Sciatic nerve (tissue), 2 donors: ENCODE results near the gene PTDSS2. TPM values are rescaled to one million over a fixed set of nuclear protein-coding genes. Genes with fewer than 3 reads are reported as not detected.

Source experiments
- ATAC-seq: fragments of 200-7000 bp; cut with Tn5 transposase; one replicate; pipeline ENCODE4 v1.9.1; 2020; ENCODE audit warnings: mild to moderate bottlenecking, moderate library complexity
- DNase-seq: peaks from one replicate; pipeline ENCODE4 v3.0.0-alpha.2; 2020; ENCODE audit warnings: low spot score
- intact Hi-C: fragments of 100-400 bp; cut with DNase I; formaldehyde crosslinking; loops from one replicate; pipeline ENCODE4 v1.14.2; 2022
- total RNA-seq: library from RNA; stranded (reverse); fragmentation: NEBNext Ultra II Directional; extraction: Animal tissue kit (Norgen Biotek cat#: 25700); gene quantifications from one replicate; pipeline ENCODE4 v1.2.1, GENCODE V29; 2021
- donor health status: DM: no; HTN: no; CAD: no.
- donor health status: DM: no; HTN: no; CAD: no.

Gene PTDSS2
- total RNA-seq, 1 donor from 2014 or later: 33.1 TPM

GRCh38 chr11:533586-534395, 83.7 kb downstream of the PTDSS2 start:
- ATAC-seq (no peak), DNase-seq (peak; percentile 56)
- intact Hi-C loops: no loop called here

GRCh38 chr11:534396-535209, 84.5 kb downstream of the PTDSS2 start:
- ATAC-seq (no peak), DNase-seq (peak; percentile 63)
- intact Hi-C loops: no loop called here

GRCh38 chr11:535210-535518, 85.1 kb downstream of the PTDSS2 start:
- no peak for ATAC-seq
- DNase-seq: no peak
- intact Hi-C loops: no loop called here

- ATAC-seq (peak; percentile 94), DNase-seq (peak; percentile 97)
- intact Hi-C loops: no loop called here
Measured at GRCh38 chr11:535519-536454, 85.7 kb downstream of the PTDSS2 start, which contains the start of gene HRAS. TSS of gene HRAS (minus strand) at chr11:535576.

GRCh38 chr11:536841-537621, 87.0 kb downstream of the PTDSS2 start, which contains the start of gene LRRC56:
TSS of gene LRRC56 (plus strand) at chr11:537527. CDS start at chr11:540685, 3,158 bp downstream.
- intact Hi-C loops: no loop called here
- peak; percentile 37 for ATAC-seq
- DNase-seq: peak; percentile 84

- no peak for ATAC-seq
- intact Hi-C loops: no loop called here
- peak; percentile 54 for DNase-seq
Measured at GRCh38 chr11:537622-538430, 87.7 kb downstream of the PTDSS2 start.

GRCh38 chr11:538431-539051, 88.5 kb downstream of the PTDSS2 start:
- no peak for ATAC-seq
- intact Hi-C loops: no loop called here
- no peak for DNase-seq

GRCh38 chr11:539971-540481, 89.9 kb downstream of the PTDSS2 start:
- ATAC-seq (no peak), DNase-seq (no peak)
- intact Hi-C loops: no loop called here

Other genes starting within 250 kb of the PTDSS2 start
- 48.1 TPM for gene BET1L, start 242.9 kb upstream of the PTDSS2 start, total RNA-seq
- gene RIC8A, start 242.6 kb upstream of the PTDSS2 start, total RNA-seq: 74.7 TPM
- gene SIRT3, start 213.9 kb upstream of the PTDSS2 start, total RNA-seq: 21.7 TPM
- 79.4 TPM for gene PSMD13, start 213.3 kb upstream of the PTDSS2 start, total RNA-seq
- 0.36 TPM for gene NLRP6, start 171.9 kb upstream of the PTDSS2 start, total RNA-seq
- gene PGGHG, start 161.2 kb upstream of the PTDSS2 start, total RNA-seq: 60.3 TPM
- not detected for gene IFITM5, start 150.8 kb upstream of the PTDSS2 start, total RNA-seq
- 853 TPM for gene IFITM2, start 142.5 kb upstream of the PTDSS2 start, total RNA-seq
- 344 TPM for gene IFITM1, start 136.2 kb upstream of the PTDSS2 start, total RNA-seq
- gene IFITM3, start 129.4 kb upstream of the PTDSS2 start, total RNA-seq: 1,044 TPM
- gene B4GALNT4, start 80.8 kb upstream of the PTDSS2 start, total RNA-seq: 32.2 TPM
- 0.49 TPM for gene PKP3, start 56.1 kb upstream of the PTDSS2 start, total RNA-seq
- 51.6 TPM for gene SIGIRR, start 35.3 kb upstream of the PTDSS2 start, total RNA-seq
- gene ANO9, start 8.3 kb upstream of the PTDSS2 start, total RNA-seq: 0.98 TPM
- 134 TPM for gene RNH1, start 57.0 kb downstream of the PTDSS2 start, total RNA-seq
- 45.2 TPM for gene HRAS, start 85.3 kb downstream of the PTDSS2 start, total RNA-seq
- 1.4 TPM for gene LRRC56, start 87.2 kb downstream of the PTDSS2 start, total RNA-seq
- 1.3 TPM for gene LMNTD2, start 110.5 kb downstream of the PTDSS2 start, total RNA-seq
- 7.5 TPM for gene RASSF7, start 110.7 kb downstream of the PTDSS2 start, total RNA-seq
- gene PHRF1, start 126.2 kb downstream of the PTDSS2 start, total RNA-seq: 33.5 TPM
- 19.6 TPM for gene IRF7, start 165.7 kb downstream of the PTDSS2 start, total RNA-seq
- not detected for gene CDHR5, start 174.7 kb downstream of the PTDSS2 start, total RNA-seq
- gene SCT, start 176.9 kb downstream of the PTDSS2 start, total RNA-seq: not detected
- gene DRD4, start 187.0 kb downstream of the PTDSS2 start, total RNA-seq: 4.1 TPM
- 52.8 TPM for gene DEAF1, start 244.9 kb downstream of the PTDSS2 start, total RNA-seq
- gene TMEM80, start 245.5 kb downstream of the PTDSS2 start, total RNA-seq: 28.4 TPM